Natural killer cell (primary cell): ENCODE results near the gene RPS2. TPM values are rescaled to one million over a fixed set of nuclear protein-coding genes. Genes with fewer than 3 reads are reported as not detected.

Experiments used
- ATAC-seq, 3 donors: fragments of 150-1000 bp in 2 of 3; fragments of 200-7000 bp in 1 of 3; cut with Tn5 transposase; 1 replicate in 1 of 3; 2 replicates in 2 of 3; pipeline ENCODE4 v1.10.0; 2021; ENCODE audit warnings: mild to moderate bottlenecking in 2 of 3, moderate library complexity in 2 of 3
- DNase-seq, 2 donors: peaks; one replicate each; pipeline versions ENCODE4 v3.0.0 to v3.0.0-alpha.2; 2013 to 2021; ENCODE audit warnings: mixed read lengths in 1 of 2
- H3K27ac ChIP-seq: one replicate; pipeline ENCODE4 v1.5.1; 2013; ENCODE audit warnings: mild to moderate bottlenecking, low read length
- H3K27me3 ChIP-seq: one replicate; pipeline ENCODE4 v1.6.1; 2013; ENCODE audit warnings: low read length; ENCODE audit not compliant: control insufficient read depth, insufficient read depth
- H3K36me3 ChIP-seq: one replicate; pipeline ENCODE4 v1.6.1; 2013; ENCODE audit warnings: low read length; ENCODE audit not compliant: control insufficient read depth, insufficient read depth
- H3K4me1 ChIP-seq: one replicate; pipeline ENCODE4 v1.6.1; 2013; ENCODE audit warnings: low read length; ENCODE audit not compliant: control insufficient read depth, insufficient read depth
- H3K4me3 ChIP-seq: one replicate; pipeline ENCODE4 v1.5.1; 2013; ENCODE audit warnings: low read length
- H3K9me3 ChIP-seq: one replicate; pipeline ENCODE4 v1.6.1; 2013; ENCODE audit warnings: low read length; ENCODE audit not compliant: control insufficient read depth, insufficient read depth
- H3K27ac Mint-ChIP-seq, 2 donors: one replicate each; pipeline ENCODE4 v1.8.0; 2022; ENCODE audit warnings: mild to moderate bottlenecking in 2 of 2, mixed read lengths in 2 of 2, moderate library complexity in 1 of 2
- H3K27me3 Mint-ChIP-seq, 2 donors: one replicate each; pipeline ENCODE4 v1.8.0; 2022; ENCODE audit warnings: low read depth in 2 of 2, mixed read lengths in 2 of 2
- H3K36me3 Mint-ChIP-seq: one replicate; pipeline ENCODE4 v1.8.0; 2022; ENCODE audit warnings: mixed read lengths
- H3K4me1 Mint-ChIP-seq, 2 donors: one replicate each; pipeline ENCODE4 v1.8.0; 2022; ENCODE audit warnings: mixed read lengths in 2 of 2
- H3K4me3 Mint-ChIP-seq: one replicate; pipeline ENCODE4 v1.8.0; 2022; ENCODE audit warnings: mild to moderate bottlenecking, moderate library complexity, mixed read lengths
- H3K9me3 Mint-ChIP-seq, 2 donors: one replicate each; pipeline ENCODE4 v1.8.0; 2022; ENCODE audit warnings: mixed read lengths in 2 of 2
- CTCF ChIP-seq: fragments of 200-600 bp; IDR thresholded peaks from one replicate; pipeline ENCODE4 v1.8.0; 2022; ENCODE audit warnings: antibody characterized with exemption
- WGBS: methylation state at CpG from one replicate; pipeline ENCODE4 v1.1.7; 2013; ENCODE audit warnings: missing lambda C conversion rate; ENCODE audit not compliant: insufficient coverage; 5-methylcytosine and 5-hydroxymethylcytosine counted together
- intact Hi-C: fragments of 100-400 bp; cut with micrococcal nuclease; formaldehyde crosslinking; loops from one replicate; pipeline ENCODE4 v1.14.2; 2022
- total RNA-seq, 4 donors: library from RNA; stranded (reverse); fragments of 120-200 nt in 1 of 4; gene quantifications; one replicate each; pipeline versions ENCODE4 v1.2.3 to v1.2.4, GENCODE V29; 2013 to 2022

Gene RPS2
- total RNA-seq, 3 donors from 2014 or later (not counting 1 experiment from before 2014, with no cell fraction given), result 1,124 to 1,385 (median 1,274) TPM

GRCh38 chr16:1950559-1950958, 14.1 kb downstream of the RPS2 start:
- H3K27ac Mint-ChIP-seq, result no peak overlapping the region
- peaks cover 0 to 3% of the 10 kb centered on the region in 2 donors for H3K27me3 Mint-ChIP-seq
- no peaks in the 10 kb centered on the region for H3K4me1 Mint-ChIP-seq
- H3K36me3 ChIP-seq, result no peaks in the 10 kb centered on the region
- TF ChIP-seq CTCF, result no peak
- ATAC-seq (no peak), DNase-seq (no peak)
- H3K9me3 ChIP-seq, result no peaks in the 10 kb centered on the region
- H3K4me1 ChIP-seq, result no peaks in the 10 kb centered on the region
- WGBS, result 92% methylated on average over 19 of the region's 19 CpGs
- H3K4me3 Mint-ChIP-seq, result no peak overlapping the region
- no peaks in the 10 kb centered on the region for H3K9me3 Mint-ChIP-seq
- intact Hi-C loops, result no loop called here
- H3K27ac ChIP-seq, result no peak overlapping the region
- no peaks in the 10 kb centered on the region for H3K27me3 ChIP-seq
- H3K4me3 ChIP-seq, result no peak overlapping the region
- H3K36me3 Mint-ChIP-seq, result no peaks in the 10 kb centered on the region

DNA sequence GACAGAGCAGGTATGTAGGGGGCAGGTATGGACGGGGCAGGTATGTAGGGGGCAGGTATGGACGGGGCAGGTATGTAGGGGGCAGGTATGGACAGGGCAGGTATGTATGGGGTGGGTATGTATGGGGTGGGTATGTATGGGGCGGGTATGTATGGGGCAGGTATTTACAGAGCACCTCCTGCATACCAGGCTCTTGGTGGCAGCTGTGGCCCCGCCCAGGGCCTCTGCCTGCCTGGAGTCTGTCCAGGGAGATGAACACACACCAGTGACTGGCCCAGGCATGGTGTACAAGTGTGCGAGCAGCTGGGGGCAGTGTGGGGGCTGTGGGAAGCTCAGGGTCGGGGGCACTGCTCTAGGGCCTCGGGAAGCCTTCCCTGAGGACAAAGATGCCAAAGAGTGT, 14.6 kb downstream of the RPS2 start:
- TF ChIP-seq CTCF, result no peak
- no peaks in the 10 kb centered on the region for H3K36me3 ChIP-seq
- no peaks in the 10 kb centered on the region for H3K9me3 ChIP-seq
- DNase-seq (no peak), ATAC-seq (no peak)
- Mint-ChIP-seq H3K27ac (no peak overlapping the region), H3K4me1 (no peaks in the 10 kb centered on the region), H3K9me3 (no peaks in the 10 kb centered on the region), H3K4me3 (no peak overlapping the region), H3K27me3 (peaks cover 0 to 3% of the 10 kb centered on the region in 2 donors), H3K36me3 (no peaks in the 10 kb centered on the region)
- no peak overlapping the region for H3K27ac ChIP-seq
- no peaks in the 10 kb centered on the region for H3K4me1 ChIP-seq
- 81% methylated on average over 7 of the region's 7 CpGs for WGBS
- H3K4me3 ChIP-seq, result no peak overlapping the region
- H3K27me3 ChIP-seq, result no peaks in the 10 kb centered on the region
- intact Hi-C loops, result no loop called here

DNA sequence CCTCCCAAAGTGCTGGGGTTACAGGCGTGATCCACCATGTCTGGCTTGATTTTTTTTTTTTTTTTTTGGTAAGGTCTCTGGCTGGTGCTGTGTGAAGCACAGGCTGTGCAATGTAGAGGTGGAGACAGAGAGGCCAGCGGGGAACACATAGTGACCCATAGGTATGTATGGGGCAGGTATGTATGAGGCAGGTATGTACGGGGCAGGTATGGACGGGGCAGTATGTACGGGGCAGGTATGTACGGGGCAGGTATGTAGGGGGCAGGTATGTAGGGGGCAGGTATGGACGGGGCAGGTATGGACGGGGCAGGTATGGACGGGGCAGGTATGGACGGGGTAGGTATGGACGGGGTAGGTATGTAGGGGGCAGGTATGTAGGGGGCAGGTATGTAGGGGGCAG, 15.1 kb downstream of the RPS2 start:
- H3K4me1 ChIP-seq, result no peaks in the 10 kb centered on the region
- DNase-seq (no peak), ATAC-seq (no peak)
- Mint-ChIP-seq H3K27ac (no peak overlapping the region), H3K27me3 (peaks cover 0 to 3% of the 10 kb centered on the region in 2 donors), H3K9me3 (no peaks in the 10 kb centered on the region), H3K4me1 (peaks cover 1 to 2% of the 10 kb centered on the region in 2 donors), H3K4me3 (no peak overlapping the region), H3K36me3 (no peaks in the 10 kb centered on the region)
- no peak overlapping the region for H3K4me3 ChIP-seq
- no peak for TF ChIP-seq CTCF
- no peaks in the 10 kb centered on the region for H3K36me3 ChIP-seq
- 91% methylated on average over 10 of the region's 11 CpGs for WGBS
- no peaks in the 10 kb centered on the region for H3K9me3 ChIP-seq
- intact Hi-C loops, result no loop called here
- H3K27me3 ChIP-seq, result no peaks in the 10 kb centered on the region
- no peak overlapping the region for H3K27ac ChIP-seq

DNA sequence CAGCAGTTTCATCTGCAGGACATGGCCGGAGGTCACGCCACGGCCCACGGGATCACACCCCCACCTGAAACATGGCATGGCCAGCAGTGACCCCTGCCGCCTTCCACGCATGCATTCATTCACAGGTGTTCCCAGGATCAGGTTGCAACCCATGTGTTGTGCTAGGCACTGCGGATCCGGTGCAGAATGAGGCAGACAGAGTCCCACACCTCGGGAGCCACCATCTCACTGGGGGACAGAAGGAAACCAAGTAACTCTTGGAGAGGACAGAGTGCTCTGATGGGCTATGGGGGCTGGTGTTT, 17.3 kb downstream of the RPS2 start:
- Histone ChIP-seq H3K4me3 (no peak overlapping the region), H3K36me3 (no peaks in the 10 kb centered on the region), H3K27ac (no peak overlapping the region), H3K9me3 (no peaks in the 10 kb centered on the region), H3K4me1 (peaks cover 10% of the 10 kb centered on the region), H3K27me3 (no peaks in the 10 kb centered on the region)
- H3K36me3 Mint-ChIP-seq, result no peaks in the 10 kb centered on the region
- H3K9me3 Mint-ChIP-seq, result no peaks in the 10 kb centered on the region
- DNase-seq, result no peak
- intact Hi-C loops, result no loop called here
- H3K4me3 Mint-ChIP-seq, result no peak overlapping the region
- H3K4me1 Mint-ChIP-seq, result peaks cover 6 to 16% of the 10 kb centered on the region in 2 donors
- 93% methylated on average over 9 of the region's 9 CpGs for WGBS
- no peak for TF ChIP-seq CTCF
- no peaks in the 10 kb centered on the region for H3K27me3 Mint-ChIP-seq
- no peak for ATAC-seq
- H3K27ac Mint-ChIP-seq, result no peak overlapping the region
